Measurements from ENCODE around the gene TMEM74B.

The TMEM74B gene

GRCh38 chr20:1206366-1207148, 21.8 kb upstream of the TMEM74B start:
- in situ Hi-C loops (cut with MboI; ENCODE audit: low sequenced_read_pairs): no loop called here

GRCh38 chr20:1205802-1206201, 21.0 kb upstream of the TMEM74B start:
- in situ Hi-C loops (cut with MboI; ENCODE audit: low sequenced_read_pairs): no loop called here

- in situ Hi-C loops (cut with MboI; ENCODE audit: low sequenced_read_pairs): no loop called here
Observed at GRCh38 chr20:1204576-1204975, 19.8 kb upstream of the TMEM74B start.

- in situ Hi-C loops (cut with MboI; ENCODE audit: low sequenced_read_pairs): no loop called here
Observed at GRCh38 chr20:1204113-1204512, 19.3 kb upstream of the TMEM74B start.

- in situ Hi-C loops (cut with MboI; ENCODE audit: low sequenced_read_pairs): no loop called here
Observed at GRCh38 chr20:1203630-1204029, 18.8 kb upstream of the TMEM74B start.

GRCh38 chr20:1202762-1203504, 18.2 kb upstream of the TMEM74B start, which contains the start of gene C20orf202:
TSS of gene C20orf202 (plus strand) at chr20:1203454. CDS start at chr20:1203586, 132 bp downstream.
- in situ Hi-C loops (cut with MboI; ENCODE audit: low sequenced_read_pairs): no loop called here

GRCh38 chr20:1199964-1200363, 15.2 kb upstream of the TMEM74B start:
- in situ Hi-C loops (cut with MboI; ENCODE audit: low sequenced_read_pairs): no loop called here

- in situ Hi-C loops (cut with MboI; ENCODE audit: low sequenced_read_pairs): no loop called here
Observed at GRCh38 chr20:1199212-1199873, 14.6 kb upstream of the TMEM74B start.

GRCh38 chr20:1198751-1199150, 14.0 kb upstream of the TMEM74B start:
- in situ Hi-C loops (cut with MboI; ENCODE audit: low sequenced_read_pairs): no loop called here

- in situ Hi-C loops (cut with MboI; ENCODE audit: low sequenced_read_pairs): no loop called here
Observed at GRCh38 chr20:1197801-1198200, 13.0 kb upstream of the TMEM74B start.

GRCh38 chr20:1196634-1197033, 11.9 kb upstream of the TMEM74B start:
- in situ Hi-C loops (cut with MboI; ENCODE audit: low sequenced_read_pairs): no loop called here

GRCh38 chr20:1195226-1195625, 10.4 kb upstream of the TMEM74B start:
- in situ Hi-C loops (cut with MboI; ENCODE audit: low sequenced_read_pairs): no loop called here

- in situ Hi-C loops (cut with MboI; ENCODE audit: low sequenced_read_pairs): no loop called here
Observed at GRCh38 chr20:1191299-1191698, 6.5 kb upstream of the TMEM74B start.

- in situ Hi-C loops (cut with MboI; ENCODE audit: low sequenced_read_pairs): no loop called here
Observed at GRCh38 chr20:1190847-1191246, 6.1 kb upstream of the TMEM74B start.

GRCh38 chr20:1189827-1190226, 5.0 kb upstream of the TMEM74B start:
- in situ Hi-C loops (cut with MboI; ENCODE audit: low sequenced_read_pairs): no loop called here

- in situ Hi-C loops (cut with MboI; ENCODE audit: low sequenced_read_pairs): no loop called here
Observed at GRCh38 chr20:1188347-1188746, 3.6 kb upstream of the TMEM74B start.

- in situ Hi-C loops (cut with MboI; ENCODE audit: low sequenced_read_pairs): no loop called here
Observed at GRCh38 chr20:1187605-1188171, 2.9 kb upstream of the TMEM74B start.

GRCh38 chr20:1186367-1186991, 1.7 kb upstream of the TMEM74B start:
- in situ Hi-C loops (cut with MboI; ENCODE audit: low sequenced_read_pairs): no loop called here

- in situ Hi-C loops (cut with MboI; ENCODE audit: low sequenced_read_pairs): no loop called here
Observed at GRCh38 chr20:1185790-1186334, 1.1 kb upstream of the TMEM74B start.

GRCh38 chr20:1185316-1185741, 548 bp upstream of the TMEM74B start:
- in situ Hi-C loops (cut with MboI; ENCODE audit: low sequenced_read_pairs): no loop called here

GRCh38 chr20:1184260-1184637, 532 bp downstream of the TMEM74B start:
- in situ Hi-C loops (cut with MboI; ENCODE audit: low sequenced_read_pairs): no loop called here

All from hTERT RPE-1 (cell line).